PC-3 (cell line): ENCODE data around the gene IQCN. TPM values are rescaled to one million over a fixed set of nuclear protein-coding genes. Genes with fewer than 3 reads are reported as not detected.
A peak's percentile ranks its signal among the peaks of the same experiment; 100 is the strongest.

ENCODE experiments used
- ATAC-seq: fragments of 200-7000 bp; cut with Tn5 transposase; 2 replicates; pipeline ENCODE4 v1.9.1; 2020; ENCODE audit warnings: mild to moderate bottlenecking, moderate library complexity
- BruUV-seq: library from RNA; stranded (reverse); fragments of 400-500 nt; replicated peaks from 2 replicates; lab custom pipeline; 2021; lab: Mats Ljungman, UMichigan
- CTCF ChIA-PET: fragments of 300-600 bp; sonication (Branson Sonifier 250); formaldehyde crosslinking; loops from one replicate; lab custom pipeline; 2022; ENCODE audit warnings: antibody characterized with exemption; lab: Charles Lee
- POLR2A ChIA-PET: fragments of 300-600 bp; sonication (Branson Sonifier 250); formaldehyde crosslinking; loops from one replicate; lab custom pipeline; 2022; ENCODE audit warnings: antibody characterized with exemption; ENCODE audit not compliant: unreplicated experiment; lab: Charles Lee
- DNase-seq: peaks from one replicate; pipeline ENCODE4 v3.0.0-alpha.2; 2015
- H2AFZ ChIP-seq: fragments of 300-600 bp; sonication (generic); 2 replicates; pipeline ENCODE4 v1.6.0; 2016; ENCODE audit warnings: antibody characterized with exemption, low read length
- H3F3A ChIP-seq: fragments of 300-600 bp; sonication (generic); one replicate; pipeline ENCODE4 v1.6.0; 2017; ENCODE audit warnings: antibody characterized with exemption, low read length, control low read depth, mild to moderate bottlenecking; ENCODE audit not compliant: unreplicated experiment
- H3K27ac ChIP-seq: fragments of 300-600 bp; sonication (generic); 2 replicates; pipeline ENCODE4 v1.5.1; 2016; ENCODE audit warnings: mild to moderate bottlenecking, low read length
- H3K27me3 ChIP-seq: fragments of 300-600 bp; sonication (generic); 2 replicates; pipeline ENCODE4 v1.6.1; 2016; ENCODE audit warnings: low read length, mixed read lengths
- H3K36me3 ChIP-seq: fragments of 300-600 bp; sonication (generic); 2 replicates; pipeline ENCODE4 v1.6.1; 2016; ENCODE audit warnings: low read depth, mixed run types, low read length, mixed read lengths
- H3K4me1 ChIP-seq: fragments of 300-600 bp; sonication (generic); 2 replicates; pipeline ENCODE4 v1.5.1; 2016; ENCODE audit warnings: low read length; ENCODE audit not compliant: insufficient read depth
- H3K4me2 ChIP-seq: fragments of 300-600 bp; sonication (generic); 2 replicates; pipeline ENCODE4 v1.6.0; 2016; ENCODE audit warnings: low read length
- H3K4me3 ChIP-seq: fragments of 300-600 bp; sonication (generic); 2 replicates; pipeline ENCODE4 v1.5.1; 2016; ENCODE audit warnings: mild to moderate bottlenecking, low read length, mixed read lengths
- H3K79me2 ChIP-seq: fragments of 300-600 bp; sonication (generic); 2 replicates; pipeline ENCODE4 v1.6.1; 2017; ENCODE audit warnings: low read length, mixed read lengths
- H3K9ac ChIP-seq: fragments of 300-600 bp; sonication (generic); 2 replicates; pipeline ENCODE4 v1.6.0; 2016; ENCODE audit warnings: mild to moderate bottlenecking, low read length
- H3K9me2 ChIP-seq: fragments of 300-600 bp; sonication (generic); replicated peaks from 2 replicates; pipeline ENCODE4 v1.6.1; 2016; ENCODE audit warnings: mixed run types, low read length, mixed read lengths
- H3K9me3 ChIP-seq: fragments of 300-600 bp; sonication (generic); 2 replicates; pipeline ENCODE4 v1.6.1; 2016; ENCODE audit warnings: low read length, mixed read lengths
- H4K20me1 ChIP-seq: fragments of 300-600 bp; sonication (generic); 2 replicates; pipeline ENCODE4 v1.6.1; 2016; ENCODE audit warnings: low read length, mixed read lengths
- CTCF ChIP-seq: fragments of 300-600 bp; sonication (generic); conservative IDR thresholded peaks from 2 replicates; pipeline ENCODE4 v1.5.1; 2017; ENCODE audit warnings: antibody characterized with exemption, low read depth, mild to moderate bottlenecking, low read length
- EZH2 ChIP-seq: fragments of 300-600 bp; sonication (generic); IDR thresholded peaks from one replicate; pipeline ENCODE4 v1.6.1; 2017; ENCODE audit warnings: antibody characterized with exemption, mild to moderate bottlenecking, low read length; ENCODE audit not compliant: unreplicated experiment
- EZH2phosphoT487 ChIP-seq: fragments of 300-600 bp; sonication (generic); IDR thresholded peaks from 2 replicates; pipeline ENCODE4 v1.6.1; 2018; ENCODE audit warnings: mild to moderate bottlenecking, antibody characterized with exemption, low read length, borderline replicate concordance
- intact Hi-C: fragments of 100-400 bp; cut with micrococcal nuclease; formaldehyde crosslinking; loops from 2 replicates; pipeline ENCODE4 v1.9.0; 2023
- total RNA-seq: library from RNA; depleted of rRNA; stranded (reverse); fragments of >200 nt; gene quantifications from 2 replicates; pipeline ENCODE4 v1.2.3, GENCODE V29; 2014

The IQCN gene
- total RNA-seq, 1 experiment from 2014 or later: 0.33 TPM

DNA sequence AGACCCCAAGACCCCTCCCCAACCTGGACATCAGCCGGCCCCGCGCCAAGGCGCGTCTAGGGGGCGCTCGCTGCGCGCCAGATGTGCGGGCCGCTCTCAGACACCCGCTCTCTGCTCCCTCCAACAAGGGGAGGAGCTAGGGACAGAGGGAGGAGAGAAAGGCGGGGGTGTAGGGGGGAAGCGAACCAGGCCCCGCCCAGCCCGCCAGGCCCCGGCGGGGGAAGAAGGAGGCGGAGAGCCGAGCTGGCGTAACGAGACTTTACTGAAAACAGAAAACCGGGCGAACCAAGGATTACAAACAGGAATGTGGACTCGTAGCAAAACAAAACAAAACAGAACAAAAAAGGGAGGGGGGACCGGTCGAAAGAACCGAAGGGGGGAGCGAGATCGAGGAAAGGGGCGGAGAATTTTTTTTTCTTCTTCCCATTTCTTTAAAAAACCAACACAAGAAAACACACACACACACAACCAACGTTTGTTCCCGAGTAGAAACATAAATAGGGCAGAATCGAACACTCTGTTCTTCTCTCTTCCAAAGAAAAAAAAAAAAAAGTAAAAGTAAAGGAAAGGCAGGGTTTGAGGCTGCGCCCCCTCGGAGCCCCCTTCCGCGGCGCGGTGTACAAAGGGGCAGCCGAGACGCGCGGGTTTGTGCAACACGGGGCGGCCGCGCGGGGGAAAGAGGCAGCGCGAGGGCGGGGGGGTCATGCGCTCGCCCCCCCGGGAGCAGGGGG, 5.4 kb upstream of the IQCN start:
- Histone ChIP-seq H3K27me3 (no peaks in the 10 kb centered on the region), H3K4me1 (peaks cover 29% of the 10 kb centered on the region), H3K4me2 (peak overlapping the region; percentile 83), H3K4me3 (peak overlapping the region; percentile 82), H3K27ac (peak overlapping the region; percentile 58), H3K36me3 (no peaks in the 10 kb centered on the region), H3K9me2 (no peaks in the 10 kb centered on the region), H3K9ac (peak overlapping the region; percentile 79), H2AFZ (no peak overlapping the region), H3K79me2 (peaks cover 29% of the 10 kb centered on the region), H3F3A (no peaks in the 10 kb centered on the region), H3K9me3 (no peaks in the 10 kb centered on the region), H4K20me1 (peaks cover 13% of the 10 kb centered on the region)
- TF ChIP-seq CTCF (peak; percentile 98), EZH2 (no peak)
- intact Hi-C loops: loop anchor here (1.0 to 10.0 kb wide), 3 partner anchors 44 to 135 kb away; partner anchors contain the start of genes LSM4 and SSBP4
- DNase-seq (peak; percentile 95), ATAC-seq (peak; percentile 23)
- ChIA-PET CTCF (interaction anchor here (0.5 to 1.6 kb wide), 21 partner anchors 11 to 139 kb away, joined by 3 to 64 read pairs (median 5); partner anchors contain the start of genes GDF15 and LSM4), POLR2A (interaction anchor here (0.6 to 3.8 kb wide), 6 partner anchors 43 to 795 kb away, joined by 4 to 47 read pairs (median 8); partner anchors contain the start of gene LSM4)
- BruUV-seq: TSS peak; percentile 55

DNA sequence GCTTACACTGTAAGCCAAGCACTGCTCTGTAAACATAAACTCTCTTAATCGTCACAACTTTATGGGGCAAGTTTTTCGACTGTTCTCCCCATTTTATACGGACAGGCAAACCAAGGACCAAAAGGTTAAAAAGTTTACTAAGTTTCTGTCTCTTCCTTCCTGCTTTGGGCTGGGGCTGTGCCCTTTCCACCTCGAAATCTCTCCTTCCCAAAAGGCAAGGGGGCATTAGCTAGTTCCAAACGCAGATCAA, 4.9 kb upstream of the IQCN start:
- POLR2A ChIA-PET: interaction anchor here (0.7 to 3.8 kb wide), 3 partner anchors 43 to 123 kb away, joined by 5 to 47 read pairs (median 9); partner anchors contain the start of gene LSM4
- intact Hi-C loops: loop anchor here (1.0 to 10.0 kb wide), 3 partner anchors 44 to 136 kb away; partner anchors contain the start of genes LSM4 and SSBP4

More for the DNA sequence above, 4.9 kb upstream of the IQCN start:
- peak overlapping the region; percentile 83 for H3K4me2 ChIP-seq
- H3K36me3 ChIP-seq: no peaks in the 10 kb centered on the region
- no peaks in the 10 kb centered on the region for H3K27me3 ChIP-seq
- no peaks in the 10 kb centered on the region for H3K9me3 ChIP-seq
- peaks cover 33% of the 10 kb centered on the region for H3K4me1 ChIP-seq
- peaks cover 13% of the 10 kb centered on the region for H4K20me1 ChIP-seq
- H3F3A ChIP-seq: no peaks in the 10 kb centered on the region
- CTCF ChIA-PET: interaction anchor here (0.5 to 1.6 kb wide), 12 partner anchors 20 to 114 kb away, joined by 3 to 64 read pairs (median 5); partner anchors contain the start of genes GDF15 and LSM4
- no peak overlapping the region for H3K27ac ChIP-seq
- peak overlapping the region; percentile 82 for H3K4me3 ChIP-seq
- TF ChIP-seq CTCF: no peak
- no peak for TF ChIP-seq EZH2phosphoT487
- TF ChIP-seq EZH2: no peak
- H3K9me2 ChIP-seq: no peaks in the 10 kb centered on the region
- BruUV-seq: no TSS peak
- H3K79me2 ChIP-seq: peaks cover 29% of the 10 kb centered on the region
- no peak for ATAC-seq
- H3K9ac ChIP-seq: peak overlapping the region; percentile 79; the same call in 1 of the 2 replicates
- no peak for DNase-seq
- no peak overlapping the region for H2AFZ ChIP-seq
